Activated T-helper 17 cell treated with anti-CD3 and anti-CD28 coated beads, Interleukin-2, amount 50 U/mL, for 72 hours (primary cell): ENCODE data around the gene MBTD1. TPM values are rescaled to one million over a fixed set of nuclear protein-coding genes. Genes with fewer than 3 reads are reported as not detected.

Source experiments
- ATAC-seq: fragments of 150-1000 bp; cut with Tn5 transposase; replicated peaks from 2 replicates; pipeline ENCODE4 v1.10.0; 2021; ENCODE audit warnings: mild to moderate bottlenecking, moderate library complexity
- H3K27ac Mint-ChIP-seq: one replicate; pipeline ENCODE4 v1.8.0; 2022; ENCODE audit warnings: mixed read lengths
- H3K27me3 Mint-ChIP-seq: one replicate; pipeline ENCODE4 v1.8.0; 2022; ENCODE audit warnings: mixed read lengths
- H3K36me3 Mint-ChIP-seq: one replicate; pipeline ENCODE4 v1.8.0; 2022; ENCODE audit warnings: low read depth, mild to moderate bottlenecking, mixed read lengths
- H3K4me1 Mint-ChIP-seq: one replicate; pipeline ENCODE4 v1.8.0; 2022; ENCODE audit warnings: mixed read lengths
- H3K4me3 Mint-ChIP-seq: one replicate; pipeline ENCODE4 v1.8.0; 2022; ENCODE audit warnings: mild to moderate bottlenecking, mixed read lengths
- H3K9me3 Mint-ChIP-seq: one replicate; pipeline ENCODE4 v1.8.0; 2022; ENCODE audit warnings: mixed read lengths
- total RNA-seq, 2 donors: library from RNA; stranded (reverse); gene quantifications; one replicate each; pipeline ENCODE4 v1.2.3, GENCODE V29; 2022

Gene MBTD1
- total RNA-seq, 2 donors from 2014 or later, result 10.7 to 17.2 TPM

- Mint-ChIP-seq H3K36me3 (peaks cover 89% of the 10 kb centered on the region), H3K27me3 (no peaks in the 10 kb centered on the region), H3K9me3 (no peaks in the 10 kb centered on the region), H3K27ac (peak overlapping the region; percentile 50), H3K4me1 (peaks cover 24% of the 10 kb centered on the region), H3K4me3 (peak overlapping the region; percentile 81)
- no peak for ATAC-seq
Measured at GRCh38 chr17:51261024-51261963, 1.4 kb upstream of the MBTD1 start.

DNA sequence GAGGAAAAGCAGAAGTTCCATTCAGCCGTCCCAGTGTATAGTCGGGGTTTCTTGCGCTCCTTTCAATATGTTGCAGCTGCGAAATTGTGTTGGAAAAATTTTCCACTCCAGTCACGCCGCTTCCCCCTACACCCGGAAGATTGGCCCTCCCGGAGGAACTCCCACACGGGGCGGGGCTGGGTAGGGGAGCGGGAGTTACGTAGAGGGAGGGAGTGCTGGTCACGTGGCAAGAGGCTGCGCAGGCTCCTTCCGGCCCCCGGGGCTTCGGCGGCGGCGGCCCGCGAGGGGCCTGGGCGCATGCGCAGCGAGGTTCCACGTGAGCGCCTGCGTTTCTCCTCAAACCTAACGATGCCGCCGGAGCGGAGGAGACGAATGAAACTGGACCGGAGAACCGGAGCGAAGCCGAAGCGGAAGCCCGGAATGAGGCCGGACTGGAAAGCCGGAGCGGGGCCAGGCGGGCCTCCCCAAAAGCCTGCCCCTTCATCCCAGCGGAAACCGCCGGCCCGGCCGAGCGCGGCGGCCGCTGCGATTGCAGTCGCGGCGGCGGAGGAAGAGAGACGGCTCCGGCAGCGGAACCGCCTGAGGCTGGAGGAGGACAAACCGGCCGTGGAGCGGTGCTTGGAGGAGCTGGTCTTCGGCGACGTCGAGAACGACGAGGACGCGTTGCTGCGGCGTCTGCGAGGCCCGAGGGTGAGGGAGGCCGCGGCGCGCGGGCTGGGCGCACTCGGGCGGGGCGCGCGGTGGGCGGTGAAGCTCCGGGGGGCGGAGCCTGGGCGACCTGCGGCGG lies 581 bp upstream of the MBTD1 start, which contains the start of gene UTP18:
Gene UTP18, plus strand, starts transcription at position 310 of the 787 bp plus-strand sequence. Its CDS starts 39 bp downstream, at position 349.
- Mint-ChIP-seq H3K27ac (peak within 1 kb of the TSS; percentile 98), H3K9me3 (no peaks in the 10 kb centered on the region), H3K4me1 (peaks cover 26% of the 10 kb centered on the region), H3K27me3 (no peaks in the 10 kb centered on the region), H3K4me3 (peak within 1 kb of the TSS; percentile 81), H3K36me3 (peaks cover 89% of the 10 kb centered on the region)
- peak; percentile 86 for ATAC-seq

DNA sequence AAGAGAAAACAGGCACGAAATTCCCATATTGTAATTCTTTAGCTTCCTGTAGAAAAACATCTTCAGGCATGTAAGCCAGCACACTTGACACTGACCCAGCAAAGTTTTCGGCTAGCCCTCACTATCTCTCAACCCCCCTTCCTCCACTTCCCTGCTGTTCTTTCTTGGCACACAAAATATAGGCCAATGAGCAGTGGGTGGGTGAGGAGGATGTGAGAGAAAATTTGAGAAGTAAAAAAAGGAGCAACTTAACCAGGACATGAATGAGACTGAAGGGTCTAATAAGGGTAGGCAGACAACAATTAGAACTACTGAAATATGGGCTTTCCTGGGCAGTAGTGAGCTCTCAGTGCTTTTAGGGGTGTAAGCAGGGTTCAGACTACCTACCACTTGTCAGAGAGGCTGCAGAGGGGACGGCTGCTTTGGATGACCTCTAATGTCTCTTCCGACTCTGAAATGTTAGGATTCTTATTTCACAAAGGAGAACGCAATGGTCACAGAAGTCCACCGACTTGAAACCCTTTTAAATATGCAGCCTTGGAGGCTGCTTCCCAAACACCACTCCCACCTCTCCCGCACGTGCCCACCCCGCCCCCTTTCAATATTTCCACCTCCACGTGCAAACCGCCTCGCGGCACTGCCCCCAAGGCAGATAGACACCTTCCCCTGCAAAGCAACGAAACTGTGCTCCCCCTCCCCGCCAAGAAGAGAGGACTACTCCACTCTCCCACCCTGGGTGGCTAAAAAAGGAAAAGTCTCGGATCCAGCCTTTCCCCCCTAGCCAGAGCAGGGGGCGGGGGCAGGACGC lies 889 bp downstream of the MBTD1 start:
- ATAC-seq, result no peak
- H3K27me3 Mint-ChIP-seq, result no peaks in the 10 kb centered on the region
- peaks cover 34% of the 10 kb centered on the region for H3K4me1 Mint-ChIP-seq
- H3K27ac Mint-ChIP-seq, result peak overlapping the region; percentile 98
- peak overlapping the region; percentile 81 for H3K4me3 Mint-ChIP-seq
- peaks cover 89% of the 10 kb centered on the region for H3K36me3 Mint-ChIP-seq
- no peaks in the 10 kb centered on the region for H3K9me3 Mint-ChIP-seq

DNA sequence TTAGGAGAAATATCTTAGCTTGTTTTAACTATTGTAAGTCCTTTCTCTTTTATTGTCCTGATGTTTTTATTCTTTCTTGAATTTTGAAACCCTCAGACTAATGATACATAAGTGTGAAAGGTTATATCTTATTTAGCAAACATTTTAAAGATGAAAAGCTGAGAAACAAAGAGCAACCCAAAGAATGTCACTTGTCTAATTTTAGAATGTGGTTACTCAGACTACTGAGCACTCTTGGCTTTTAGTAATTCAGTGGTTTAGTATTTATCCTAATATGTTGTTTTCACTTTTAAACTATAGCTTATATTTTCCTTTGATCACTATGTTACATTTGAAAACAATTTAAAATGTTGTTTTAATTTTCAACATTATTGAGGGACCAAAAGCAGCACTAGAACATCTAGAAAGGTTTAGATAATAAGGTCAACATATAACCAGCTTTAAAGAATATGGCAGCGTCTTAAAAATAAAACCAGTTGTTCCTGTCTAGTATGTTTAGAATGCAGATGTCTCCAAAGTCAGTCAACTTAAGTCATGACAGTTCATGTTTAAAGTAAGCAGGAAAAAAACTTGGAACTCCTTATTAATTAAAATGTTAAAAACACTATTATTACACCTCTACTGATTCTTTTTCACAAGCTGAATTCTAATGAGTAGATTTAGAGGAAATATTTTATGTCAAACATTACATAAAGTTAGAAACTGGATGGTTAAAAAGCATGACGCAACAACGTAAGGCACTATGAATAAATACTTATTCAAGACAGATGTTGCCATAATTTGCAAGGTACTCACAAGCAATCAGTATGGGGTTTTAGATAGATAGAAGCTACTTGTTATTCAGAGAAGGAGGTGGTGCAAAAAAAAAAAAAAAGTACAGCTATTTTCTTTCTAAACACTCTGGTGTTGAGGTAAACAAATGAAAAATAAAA lies 2.4 kb downstream of the MBTD1 start:
- no peaks in the 10 kb centered on the region for H3K9me3 Mint-ChIP-seq
- H3K4me1 Mint-ChIP-seq, result peaks cover 24% of the 10 kb centered on the region
- no peak overlapping the region for H3K27ac Mint-ChIP-seq
- ATAC-seq, result no peak
- peaks cover 84% of the 10 kb centered on the region for H3K36me3 Mint-ChIP-seq
- H3K4me3 Mint-ChIP-seq, result peak overlapping the region; percentile 81
- H3K27me3 Mint-ChIP-seq, result no peaks in the 10 kb centered on the region

DNA sequence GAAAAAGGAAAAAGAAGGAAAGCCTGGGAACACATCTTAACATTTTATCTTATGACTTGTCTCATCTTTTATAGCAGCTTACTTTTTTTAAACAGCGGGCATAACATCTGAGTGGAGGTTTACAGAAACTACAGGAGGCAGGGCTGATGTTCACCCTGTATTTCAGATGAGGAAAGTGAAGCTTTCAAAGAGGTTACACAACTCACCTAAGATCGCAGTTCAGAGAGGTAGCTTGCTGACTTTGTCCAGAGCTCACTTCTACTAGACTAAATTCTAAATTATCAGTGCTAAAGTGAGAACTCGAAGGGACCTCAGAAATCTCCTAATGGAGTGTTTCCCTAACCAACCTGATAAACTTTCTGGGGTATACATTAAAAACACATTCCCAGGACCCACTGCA lies 3.7 kb downstream of the MBTD1 start:
- Mint-ChIP-seq H3K4me1 (peaks cover 28% of the 10 kb centered on the region), H3K27ac (no peak overlapping the region), H3K4me3 (no peak overlapping the region), H3K36me3 (peaks cover 78% of the 10 kb centered on the region), H3K27me3 (no peaks in the 10 kb centered on the region), H3K9me3 (no peaks in the 10 kb centered on the region)
- no peak for ATAC-seq

DNA sequence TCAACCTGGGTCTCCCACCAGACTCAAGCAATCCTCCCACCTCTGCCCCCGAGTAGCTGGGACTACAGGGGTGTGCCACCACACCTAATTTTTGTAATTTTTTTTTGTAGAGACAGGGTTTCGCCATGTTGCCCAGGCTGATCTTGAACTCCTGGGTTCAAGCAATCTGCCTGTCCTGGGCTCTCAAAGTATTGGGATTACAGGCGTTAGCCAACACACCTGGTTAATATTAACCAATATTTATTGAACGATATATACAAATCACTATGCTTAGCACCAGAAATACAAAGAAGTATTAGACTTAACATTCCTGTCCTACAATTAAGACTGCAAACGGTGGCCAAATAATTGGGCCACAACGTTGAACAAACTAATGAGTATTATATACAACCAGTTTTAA lies 4.2 kb downstream of the MBTD1 start:
- no peak overlapping the region for H3K27ac Mint-ChIP-seq
- no peak for ATAC-seq
- H3K36me3 Mint-ChIP-seq, result peaks cover 82% of the 10 kb centered on the region
- H3K9me3 Mint-ChIP-seq, result no peaks in the 10 kb centered on the region
- H3K27me3 Mint-ChIP-seq, result no peaks in the 10 kb centered on the region
- H3K4me1 Mint-ChIP-seq, result peaks cover 29% of the 10 kb centered on the region
- no peak overlapping the region for H3K4me3 Mint-ChIP-seq

DNA sequence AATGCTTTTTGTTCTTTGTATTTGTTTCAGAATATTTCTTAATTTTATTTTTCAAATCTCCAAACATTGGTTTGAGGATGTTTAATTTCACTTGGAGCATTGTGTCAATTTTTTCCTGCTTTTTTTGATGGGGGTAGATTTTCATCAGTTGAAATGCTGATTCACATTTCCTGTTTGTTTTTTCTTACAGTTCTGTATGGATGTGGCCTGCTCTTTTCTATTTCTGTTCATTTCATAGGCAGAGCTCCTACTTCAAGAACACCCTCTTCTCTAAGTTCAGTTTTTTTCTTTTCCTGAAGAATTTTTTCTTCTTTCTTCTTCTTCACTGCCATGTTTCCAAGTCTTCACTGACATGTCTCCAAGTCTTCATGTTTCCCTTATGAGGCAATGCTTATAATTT lies 8.8 kb downstream of the MBTD1 start:
- ATAC-seq, result no peak
- no peaks in the 10 kb centered on the region for H3K9me3 Mint-ChIP-seq
- H3K27ac Mint-ChIP-seq, result peak overlapping the region; percentile 8
- peaks cover 58% of the 10 kb centered on the region for H3K36me3 Mint-ChIP-seq
- no peaks in the 10 kb centered on the region for H3K27me3 Mint-ChIP-seq
- H3K4me3 Mint-ChIP-seq, result no peak overlapping the region
- peaks cover 16% of the 10 kb centered on the region for H3K4me1 Mint-ChIP-seq

GRCh38 chr17:51250314-51250840 lies 9.5 kb downstream of the MBTD1 start:
- Mint-ChIP-seq H3K27ac (no peak overlapping the region), H3K9me3 (no peaks in the 10 kb centered on the region), H3K4me3 (no peak overlapping the region), H3K36me3 (peaks cover 52% of the 10 kb centered on the region), H3K27me3 (no peaks in the 10 kb centered on the region), H3K4me1 (peaks cover 13% of the 10 kb centered on the region)
- ATAC-seq, result no peak

DNA sequence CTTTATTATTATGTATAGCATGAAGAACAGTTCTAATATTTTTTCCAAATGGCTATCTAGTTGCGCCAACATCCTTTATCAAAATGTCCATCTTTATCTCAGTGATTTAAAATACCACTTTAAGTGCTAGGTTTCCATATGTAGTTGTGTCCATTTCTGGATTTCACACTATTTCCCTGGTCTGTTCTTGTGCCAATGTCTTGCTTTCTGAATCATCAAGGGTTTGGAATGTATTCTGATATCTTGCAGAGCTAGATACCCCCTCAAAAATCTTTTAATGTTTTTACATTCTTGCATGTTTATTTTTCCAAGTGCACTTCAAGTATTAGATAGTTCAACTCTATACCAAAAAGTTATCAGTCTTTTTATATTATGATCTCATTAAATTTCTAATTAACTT lies 14.3 kb downstream of the MBTD1 start:
- no peaks in the 10 kb centered on the region for H3K27me3 Mint-ChIP-seq
- no peak for ATAC-seq
- no peak overlapping the region for H3K27ac Mint-ChIP-seq
- H3K36me3 Mint-ChIP-seq, result peaks cover 24% of the 10 kb centered on the region
- peaks cover 4% of the 10 kb centered on the region for H3K4me1 Mint-ChIP-seq
- H3K9me3 Mint-ChIP-seq, result no peaks in the 10 kb centered on the region
- no peak overlapping the region for H3K4me3 Mint-ChIP-seq

DNA sequence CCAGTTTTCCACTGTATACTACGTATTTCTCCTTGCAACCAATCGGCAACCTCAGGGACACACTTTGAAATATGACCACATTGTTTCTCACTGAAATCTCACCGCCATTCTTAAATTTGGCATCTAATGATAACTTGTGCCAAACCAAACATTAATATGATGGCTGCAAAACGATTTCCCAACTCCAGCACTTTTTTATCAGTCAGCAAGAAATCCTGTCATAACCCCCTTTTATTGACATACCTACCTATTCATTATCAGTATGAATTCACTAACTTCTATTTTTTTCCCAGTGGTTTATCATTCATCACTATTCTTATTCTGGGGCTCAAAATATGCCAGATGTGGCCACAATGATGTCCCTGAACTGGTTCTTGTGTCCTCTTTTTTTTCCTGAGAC lies 15.8 kb downstream of the MBTD1 start:
- no peak overlapping the region for H3K4me3 Mint-ChIP-seq
- H3K27ac Mint-ChIP-seq, result no peak overlapping the region
- H3K4me1 Mint-ChIP-seq, result peaks cover 12% of the 10 kb centered on the region
- peaks cover 15% of the 10 kb centered on the region for H3K36me3 Mint-ChIP-seq
- no peaks in the 10 kb centered on the region for H3K9me3 Mint-ChIP-seq
- no peak for ATAC-seq
- H3K27me3 Mint-ChIP-seq, result no peaks in the 10 kb centered on the region

DNA sequence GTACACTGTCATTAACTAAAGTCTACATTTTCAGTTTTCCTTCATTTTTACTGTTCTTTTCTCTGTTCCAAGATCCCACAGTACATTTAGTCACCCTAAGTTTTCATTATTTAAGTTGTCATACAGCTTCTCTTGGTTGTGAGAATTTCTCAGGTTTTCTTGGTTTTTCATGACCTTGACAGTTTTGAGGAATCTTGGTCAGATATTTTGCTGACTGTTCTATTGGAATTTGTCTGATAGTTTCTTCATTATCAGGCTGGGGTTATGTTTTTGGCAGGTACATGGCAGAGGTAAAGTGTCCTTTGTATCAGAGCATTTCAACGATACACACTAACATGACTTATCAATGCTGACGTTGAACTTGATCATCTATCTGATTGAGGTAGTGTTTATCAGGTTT lies 19.6 kb downstream of the MBTD1 start:
- Mint-ChIP-seq H3K4me1 (peaks cover 24% of the 10 kb centered on the region), H3K4me3 (no peak overlapping the region), H3K9me3 (no peaks in the 10 kb centered on the region), H3K36me3 (peaks cover 9% of the 10 kb centered on the region), H3K27me3 (no peaks in the 10 kb centered on the region), H3K27ac (no peak overlapping the region)
- ATAC-seq, result no peak

DNA sequence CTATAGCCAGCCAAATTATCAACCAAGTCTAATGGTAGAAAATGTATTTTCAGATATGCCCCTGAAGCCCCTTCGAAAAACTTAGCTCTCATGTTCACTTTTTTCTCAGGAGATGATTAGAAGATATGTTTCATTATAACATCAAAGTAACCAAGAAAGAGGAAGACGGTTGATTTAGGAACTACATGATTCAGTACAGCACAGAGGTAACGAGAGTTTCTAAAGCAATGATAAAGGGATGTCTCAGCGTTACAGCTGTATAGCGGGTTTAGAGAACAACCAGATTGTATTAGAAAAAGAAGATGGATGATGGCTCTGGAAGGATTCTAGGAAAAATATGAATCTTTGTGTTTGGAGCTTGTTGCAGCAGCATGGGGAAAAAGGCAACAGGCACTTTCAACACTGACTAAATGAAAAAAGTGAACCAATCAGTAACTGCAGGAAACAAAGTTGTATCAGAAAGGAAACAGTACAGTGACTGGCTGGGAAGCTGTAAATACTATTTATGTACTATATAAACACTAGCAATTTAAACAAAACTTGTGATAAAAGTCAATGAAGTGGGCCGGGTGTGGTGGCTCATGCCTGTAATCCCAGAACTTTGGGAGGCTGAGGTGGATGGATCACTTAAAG lies 21.5 kb downstream of the MBTD1 start:
- Mint-ChIP-seq H3K4me1 (peaks cover 20% of the 10 kb centered on the region), H3K27ac (peak overlapping the region; percentile 42), H3K4me3 (peak overlapping the region; percentile 34), H3K36me3 (peaks cover 12% of the 10 kb centered on the region), H3K27me3 (no peaks in the 10 kb centered on the region), H3K9me3 (no peaks in the 10 kb centered on the region)
- peak; percentile 93 for ATAC-seq

- H3K36me3 Mint-ChIP-seq, result peaks cover 11% of the 10 kb centered on the region
- no peak overlapping the region for H3K27ac Mint-ChIP-seq
- peaks cover 25% of the 10 kb centered on the region for H3K4me1 Mint-ChIP-seq
- H3K9me3 Mint-ChIP-seq, result no peaks in the 10 kb centered on the region
- ATAC-seq, result no peak
- H3K4me3 Mint-ChIP-seq, result no peak overlapping the region
- H3K27me3 Mint-ChIP-seq, result no peaks in the 10 kb centered on the region
Measured at GRCh38 chr17:51234162-51234561, 25.7 kb downstream of the MBTD1 start.
